HCT116 (cell line): Measurements from ENCODE around the gene CYSRT1.

Experiments used
- CBX3 ChIP-seq: IDR thresholded peaks from 2 replicates; pipeline ENCODE4 v1.6.1; 2012; ENCODE audit warnings: low read depth
- CTCF ChIP-seq, 3 experiments: fragments of 200-600 bp in 1 of 3; sonication (generic) in 1 of 3; IDR thresholded peaks in 2 of 3; conservative IDR thresholded peaks in 1 of 3; 2 replicates each; pipeline ENCODE4 v1.5.1; 2012 to 2017; ENCODE audit warnings: low read depth in 2 of 3, low read length in 2 of 3, antibody characterized with exemption in 1 of 3, borderline replicate concordance in 1 of 3, control low read depth in 1 of 3, mild to moderate bottlenecking in 1 of 3, mixed read lengths in 1 of 3, mixed run types in 1 of 3, moderate library complexity in 1 of 3; ENCODE audit not compliant: insufficient read depth in 1 of 3
- FOSL1 ChIP-seq: IDR thresholded peaks from 2 replicates; pipeline ENCODE4 v1.6.1; 2012; ENCODE audit warnings: low read depth
- REST ChIP-seq: IDR thresholded peaks from 2 replicates; pipeline ENCODE4 v1.6.1; 2012; ENCODE audit warnings: low read depth

GRCh38 chr9:137240318-137240840, 15.4 kb downstream of the CYSRT1 start:
- no peak for TF ChIP-seq FOSL1
- TF ChIP-seq CTCF (IDR thresholded peaks at IDR 0.05 in 2 of 3, conservative IDR thresholded peaks at IDR 0.05 in 1 of 3; ENCODE audit: borderline replicate concordance in 1 of 3, insufficient read depth in 1 of 3, low read depth in 2 of 3, low read length in 2 of 3), result no peak
- no peak for TF ChIP-seq CBX3
- no peak for TF ChIP-seq REST
